CD8-positive, alpha-beta memory T cell (primary cell): Measurements from ENCODE around the gene TMEM53. TPM values are rescaled to one million over a fixed set of nuclear protein-coding genes. Genes with fewer than 3 reads are reported as not detected.
"Not testable (repeated sequence)": the region's sequence is repeated elsewhere in the genome, so short reads cannot be mapped to it uniquely, and the experiment has no call there.

Experiments used
- CTCF ChIA-PET: fragments of 350-600 bp; sonication (Branson Sonifier 250); formaldehyde crosslinking; loops from one replicate; lab custom pipeline; 2021; ENCODE audit warnings: antibody characterized with exemption; lab: Charles Lee
- POLR2A ChIA-PET: fragments of 350-600 bp; sonication (Branson Sonifier 250); formaldehyde crosslinking; loops from one replicate; lab custom pipeline; 2021; ENCODE audit warnings: antibody characterized with exemption; lab: Charles Lee
- DNase-seq, 5 donors: peaks; one replicate each; pipeline versions ENCODE4 v3.0.0 to v3.0.0-alpha.2; 2020 to 2022; ENCODE audit warnings: mixed read lengths in 1 of 5
- H3K27ac ChIP-seq: one replicate; pipeline ENCODE4 v1.7.0; 2013; ENCODE audit warnings: low read depth, mild to moderate bottlenecking, low read length, moderate library complexity
- H3K27me3 ChIP-seq: 2 replicates; pipeline ENCODE4 v1.7.0; 2013; ENCODE audit warnings: low read length, mild to moderate bottlenecking; ENCODE audit not compliant: insufficient read depth, poor library complexity, severe bottlenecking
- H3K36me3 ChIP-seq: 2 replicates; pipeline ENCODE4 v1.7.0; 2013; ENCODE audit warnings: mild to moderate bottlenecking, low read length, moderate library complexity; ENCODE audit not compliant: insufficient read depth
- H3K4me1 ChIP-seq: 2 replicates; pipeline ENCODE4 v1.7.0; 2013; ENCODE audit warnings: mild to moderate bottlenecking, low read length, moderate library complexity; ENCODE audit not compliant: insufficient read depth
- H3K4me3 ChIP-seq: 2 replicates; pipeline ENCODE4 v1.7.0; 2013; ENCODE audit warnings: mild to moderate bottlenecking, low read length
- H3K9me3 ChIP-seq: 2 replicates; pipeline ENCODE4 v1.7.0; 2013; ENCODE audit warnings: mild to moderate bottlenecking, low read length
- H3K27ac Mint-ChIP-seq, 8 donors: one replicate each; pipeline ENCODE4 v1.8.0; 2020 to 2021; ENCODE audit warnings: mixed read lengths in 8 of 8, mild to moderate bottlenecking in 6 of 8, inconsistent platforms in 3 of 8, moderate library complexity in 3 of 8
- H3K27me3 Mint-ChIP-seq, 2 donors: one replicate each; pipeline ENCODE4 v1.8.0; 2020 to 2021; ENCODE audit warnings: mixed read lengths in 2 of 2, mild to moderate bottlenecking in 1 of 2, moderate library complexity in 1 of 2
- H3K36me3 Mint-ChIP-seq, 3 donors: one replicate each; pipeline ENCODE4 v1.8.0; 2020 to 2021; ENCODE audit warnings: mixed read lengths in 3 of 3, inconsistent platforms in 1 of 3, mild to moderate bottlenecking in 1 of 3
- H3K4me1 Mint-ChIP-seq, 3 donors: one replicate each; pipeline ENCODE4 v1.8.0; 2020 to 2021; ENCODE audit warnings: mixed read lengths in 3 of 3, inconsistent platforms in 1 of 3, mild to moderate bottlenecking in 1 of 3
- H3K4me3 Mint-ChIP-seq, 7 donors: one replicate each; pipeline ENCODE4 v1.8.0; 2020 to 2021; ENCODE audit warnings: mixed read lengths in 7 of 7, mild to moderate bottlenecking in 6 of 7, moderate library complexity in 4 of 7, inconsistent platforms in 2 of 7
- H3K9me3 Mint-ChIP-seq, 5 donors: one replicate each; pipeline ENCODE4 v1.8.0; 2020 to 2022; ENCODE audit warnings: mixed read lengths in 5 of 5, mild to moderate bottlenecking in 3 of 5, moderate library complexity in 2 of 5, inconsistent platforms in 1 of 5
- polyA plus RNA-seq: library from polyadenylated mRNA; unstranded; fragments of 300-500 nt; fragmentation: Illumina TruSeq; gene quantifications from one replicate; pipeline ENCODE4 v1.2.3, GENCODE V29; 2021
- total RNA-seq, 2 experiments: library from RNA; stranded (reverse); gene quantifications; one replicate each; pipeline ENCODE4 v1.2.3, GENCODE V29; 2021

The TMEM53 gene
- total and polyA plus RNA-seq, 3 experiments from 2014 or later: 2.3 to 7.1 (median 2.5) TPM

- no peaks in the 10 kb centered on the region for H3K36me3 Mint-ChIP-seq
- no peak for DNase-seq
- no peaks in the 10 kb centered on the region for H3K9me3 Mint-ChIP-seq
- peaks cover 10% of the 10 kb centered on the region for H3K4me1 ChIP-seq
- peaks cover 0 to 3% of the 10 kb centered on the region in 2 donors for H3K27me3 Mint-ChIP-seq
- no peak overlapping the region for H3K4me3 ChIP-seq
- CTCF ChIA-PET: interaction anchor here (2.0 to 4.3 kb wide), 3 partner anchors 11 to 32 kb away, joined by 6 to 22 read pairs (median 9); partner anchors contain the start of genes ARMH1, RNU5D-1 and TMEM53
- H3K9me3 ChIP-seq: no peaks in the 10 kb centered on the region
- peaks cover 6 to 8% (median 7%) of the 10 kb centered on the region in 3 donors for H3K4me1 Mint-ChIP-seq
- no peak overlapping the region for H3K27ac ChIP-seq
- H3K36me3 ChIP-seq: no peaks in the 10 kb centered on the region
- no peak overlapping the region for H3K4me3 Mint-ChIP-seq
- no peaks in the 10 kb centered on the region for H3K27me3 ChIP-seq
- H3K27ac Mint-ChIP-seq: peak overlapping the region in 2 of 8 donors; percentile 32 to 84
- POLR2A ChIA-PET: no interaction called here
Observed at GRCh38 chr1:44707112-44707881, 33.0 kb upstream of the TMEM53 start.

GRCh38 chr1:44705938-44706337 lies 31.7 kb upstream of the TMEM53 start:
- ChIA-PET POLR2A (no interaction called here), CTCF (interaction anchor here (2.0 to 4.3 kb wide), 3 partner anchors 9 to 31 kb away, joined by 6 to 22 read pairs (median 9); partner anchors contain the start of genes ARMH1, RNU5D-1 and TMEM53)
- Histone ChIP-seq H3K27ac (no peak overlapping the region), H3K27me3 (no peaks in the 10 kb centered on the region), H3K9me3 (no peaks in the 10 kb centered on the region), H3K36me3 (no peaks in the 10 kb centered on the region), H3K4me1 (peaks cover 10% of the 10 kb centered on the region), H3K4me3 (no peak overlapping the region)
- Mint-ChIP-seq H3K27me3 (peaks cover 0 to 3% of the 10 kb centered on the region in 2 donors), H3K9me3 (no peaks in the 10 kb centered on the region), H3K4me3 (no peak overlapping the region), H3K27ac (peak overlapping the region in 2 of 8 donors; percentile 49 to 51), H3K4me1 (peaks cover 6 to 8% (median 7%) of the 10 kb centered on the region in 3 donors), H3K36me3 (no peaks in the 10 kb centered on the region)
- no peak for DNase-seq

GRCh38 chr1:44705470-44705869 lies 31.2 kb upstream of the TMEM53 start:
- Histone ChIP-seq H3K9me3 (no peaks in the 10 kb centered on the region), H3K4me1 (peaks cover 10% of the 10 kb centered on the region), H3K4me3 (no peak overlapping the region), H3K36me3 (no peaks in the 10 kb centered on the region), H3K27ac (no peak overlapping the region), H3K27me3 (no peaks in the 10 kb centered on the region)
- H3K27me3 Mint-ChIP-seq: peaks cover 0 to 3% of the 10 kb centered on the region in 2 donors
- peaks cover 6 to 8% (median 7%) of the 10 kb centered on the region in 3 donors for H3K4me1 Mint-ChIP-seq
- no peak for DNase-seq
- POLR2A ChIA-PET: no interaction called here
- H3K27ac Mint-ChIP-seq: no peak overlapping the region
- CTCF ChIA-PET: interaction anchor here (2.0 to 4.3 kb wide), 3 partner anchors 9 to 30 kb away, joined by 6 to 22 read pairs (median 9); partner anchors contain the start of genes ARMH1, RNU5D-1 and TMEM53
- no peaks in the 10 kb centered on the region for H3K36me3 Mint-ChIP-seq
- no peak overlapping the region for H3K4me3 Mint-ChIP-seq
- H3K9me3 Mint-ChIP-seq: no peaks in the 10 kb centered on the region

- Mint-ChIP-seq H3K4me1 (peaks cover 12 to 14% (median 14%) of the 10 kb centered on the region in 3 donors), H3K27ac (peak overlapping the region in 1 of 8 donors; percentile 65), H3K4me3 (no peak overlapping the region), H3K9me3 (no peaks in the 10 kb centered on the region), H3K27me3 (no peaks in the 10 kb centered on the region), H3K36me3 (no peaks in the 10 kb centered on the region)
- CTCF ChIA-PET: no interaction called here
- Histone ChIP-seq H3K27ac (no peak overlapping the region), H3K4me1 (peaks cover 14% of the 10 kb centered on the region), H3K27me3 (no peaks in the 10 kb centered on the region), H3K4me3 (no peak overlapping the region), H3K36me3 (no peaks in the 10 kb centered on the region), H3K9me3 (no peaks in the 10 kb centered on the region)
- POLR2A ChIA-PET: no interaction called here
- DNase-seq: no peak
Observed at GRCh38 chr1:44701141-44701573, 26.9 kb upstream of the TMEM53 start.

- Mint-ChIP-seq H3K9me3 (no peaks in the 10 kb centered on the region), H3K27me3 (no peaks in the 10 kb centered on the region), H3K27ac (no peak overlapping the region), H3K4me1 (peaks cover 12 to 15% (median 14%) of the 10 kb centered on the region in 3 donors), H3K4me3 (no peak overlapping the region), H3K36me3 (no peaks in the 10 kb centered on the region)
- Histone ChIP-seq H3K36me3 (no peaks in the 10 kb centered on the region), H3K9me3 (no peaks in the 10 kb centered on the region), H3K27me3 (no peaks in the 10 kb centered on the region), H3K4me1 (peaks cover 16% of the 10 kb centered on the region), H3K4me3 (no peak overlapping the region), H3K27ac (no peak overlapping the region)
- DNase-seq: no peak
- POLR2A ChIA-PET: no interaction called here
- CTCF ChIA-PET: no interaction called here
Observed at GRCh38 chr1:44700573-44700972, 26.3 kb upstream of the TMEM53 start.

DNA sequence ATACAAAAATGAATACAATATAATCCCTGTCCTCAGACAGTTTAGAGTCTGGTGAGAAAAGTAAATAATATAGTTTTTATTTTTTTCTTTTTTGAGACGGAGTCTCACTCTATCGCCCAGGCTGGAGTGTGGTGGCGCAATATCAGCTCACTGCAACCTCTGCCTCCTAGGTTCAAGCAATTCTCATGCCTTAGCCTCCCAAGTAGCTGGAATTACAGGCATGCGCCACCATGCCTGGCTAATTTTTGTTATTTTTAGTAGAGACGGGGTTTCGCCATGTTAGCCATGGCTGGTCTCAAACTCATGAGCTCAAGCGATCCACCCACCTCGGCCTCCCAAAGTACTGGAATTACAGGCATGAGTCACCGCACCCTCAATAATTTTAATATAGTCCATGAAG lies 25.1 kb upstream of the TMEM53 start:
- POLR2A ChIA-PET, CTCF ChIA-PET, H3K9me3 Mint-ChIP-seq, H3K27me3 Mint-ChIP-seq, DNase-seq, H3K4me3 ChIP-seq, H3K36me3 ChIP-seq, H3K36me3 Mint-ChIP-seq, H3K27ac ChIP-seq, H3K27ac Mint-ChIP-seq, H3K27me3 ChIP-seq, H3K4me3 Mint-ChIP-seq, H3K9me3 ChIP-seq: not testable (repeated sequence)
- H3K4me1 ChIP-seq: peaks cover 16% of the 10 kb centered on the region
- H3K4me1 Mint-ChIP-seq: peaks cover 12 to 15% (median 14%) of the 10 kb centered on the region in 3 donors

GRCh38 chr1:44698138-44698537 lies 23.9 kb upstream of the TMEM53 start:
- peaks cover 16% of the 10 kb centered on the region for H3K4me1 ChIP-seq
- H3K27me3 Mint-ChIP-seq: no peaks in the 10 kb centered on the region
- H3K4me1 Mint-ChIP-seq: peaks cover 12 to 15% (median 14%) of the 10 kb centered on the region in 3 donors
- H3K9me3 Mint-ChIP-seq: no peaks in the 10 kb centered on the region
- ChIA-PET CTCF (no interaction called here), POLR2A (no interaction called here)
- no peak overlapping the region for H3K27ac ChIP-seq
- H3K36me3 Mint-ChIP-seq: peaks cover 0 to 1% (median 0%) of the 10 kb centered on the region in 3 donors
- H3K4me3 ChIP-seq: no peak overlapping the region
- H3K9me3 ChIP-seq: no peaks in the 10 kb centered on the region
- peak overlapping the region in 1 of 7 donors; percentile 32 for H3K4me3 Mint-ChIP-seq
- H3K27ac Mint-ChIP-seq: peak overlapping the region in 3 of 8 donors; percentile 42 to 70 (median 48)
- DNase-seq: no peak
- no peaks in the 10 kb centered on the region for H3K27me3 ChIP-seq
- H3K36me3 ChIP-seq: no peaks in the 10 kb centered on the region

DNA sequence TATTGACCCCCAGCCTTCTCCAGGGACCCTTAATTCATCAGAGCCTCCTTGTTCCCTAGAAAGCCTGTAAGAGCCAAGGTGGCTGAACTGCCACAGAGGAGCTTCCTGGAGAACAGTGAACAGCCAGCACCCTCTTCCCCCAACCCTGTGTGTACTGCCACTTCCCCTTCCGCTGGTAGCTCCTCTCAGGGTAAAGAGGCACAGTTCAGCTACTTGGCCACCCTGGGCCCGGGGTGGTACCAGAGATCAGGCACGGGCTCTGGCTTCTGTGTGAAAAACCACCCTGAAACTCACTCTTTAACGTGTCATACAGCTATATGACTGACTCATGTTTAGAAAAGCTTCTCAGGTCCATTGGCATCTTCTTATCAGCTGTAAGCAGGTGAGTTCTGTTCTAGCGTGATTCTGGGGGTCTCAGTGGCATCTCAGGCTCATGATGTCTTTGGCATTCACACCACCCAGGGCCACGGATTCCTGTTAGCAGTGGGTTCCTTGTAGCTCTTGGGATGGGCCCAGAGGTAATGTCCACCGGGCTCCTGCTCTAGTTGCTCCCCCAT lies 22.6 kb upstream of the TMEM53 start:
- DNase-seq: peak in 2 of 5 donors; percentile 22 to 40
- Histone ChIP-seq H3K27me3 (no peaks in the 10 kb centered on the region), H3K27ac (no peak overlapping the region), H3K4me1 (peaks cover 16% of the 10 kb centered on the region), H3K9me3 (no peaks in the 10 kb centered on the region), H3K4me3 (peak overlapping the region; percentile 9), H3K36me3 (no peaks in the 10 kb centered on the region)
- H3K27me3 Mint-ChIP-seq: no peaks in the 10 kb centered on the region
- ChIA-PET POLR2A (no interaction called here), CTCF (interaction anchor here (1.3 to 1.9 kb wide), 3 partner anchors 9 to 44 kb away, joined by 3 to 6 read pairs (median 4); no protein-coding TSS in a partner anchor)
- H3K36me3 Mint-ChIP-seq: peaks cover 0 to 1% (median 0%) of the 10 kb centered on the region in 3 donors
- H3K9me3 Mint-ChIP-seq: no peaks in the 10 kb centered on the region
- H3K4me3 Mint-ChIP-seq: peak overlapping the region in 5 of 7 donors; percentile 28 to 74 (median 41)
- H3K4me1 Mint-ChIP-seq: peaks cover 12 to 15% (median 14%) of the 10 kb centered on the region in 3 donors
- peak overlapping the region; percentile 55 to 91 (median 84) for H3K27ac Mint-ChIP-seq
